K562 (cell line): Measurements from ENCODE around the gene RELA. TPM values are rescaled to one million over a fixed set of nuclear protein-coding genes. Genes with fewer than 3 reads are reported as not detected.

Experiments
- ATF2 ChIP-seq: sonication (generic); formaldehyde crosslinking; IDR thresholded peaks from 2 replicates; pipeline ENCODE4 v1.8.1; 2022; ENCODE audit warnings: missing genetic modification reagents
- ELF2 ChIP-seq: fragments of 250-450 bp; sonication (Bioruptor Pico); IDR thresholded peaks from 2 replicates; pipeline ENCODE4 v1.5.0; 2021; ENCODE audit warnings: mild to moderate bottlenecking
- HDAC3 ChIP-seq: fragments of 450-650 bp; IDR thresholded peaks from 2 replicates; pipeline ENCODE4 v1.6.1; 2018; ENCODE audit warnings: borderline replicate concordance, mild to moderate bottlenecking, moderate library complexity; ENCODE audit not compliant: partially characterized antibody
- JUND ChIP-seq, 2 experiments: IDR thresholded peaks; 2 replicates in 1 of 2; 3 replicates in 1 of 2; pipeline ENCODE4 v1.6.1; 2011; ENCODE audit warnings: borderline replicate concordance in 2 of 2, low read depth in 2 of 2, low read length in 2 of 2, improper control_type of control experiment in 1 of 2, missing biosample characterization in 1 of 2, missing genetic modification characterization in 1 of 2, missing genetic modification reagents in 1 of 2
- KLF16 ChIP-seq: IDR thresholded peaks from 2 replicates; pipeline ENCODE4 v1.6.1; 2016; ENCODE audit warnings: antibody characterized with exemption
- MBD2 ChIP-seq: sonication (generic); IDR thresholded peaks from 2 replicates; pipeline ENCODE4 v1.6.1; 2016; ENCODE audit warnings: low read depth, borderline replicate concordance
- MITF ChIP-seq: IDR thresholded peaks from 2 replicates; pipeline ENCODE4 v1.6.1; 2014; ENCODE audit warnings: antibody characterized with exemption
- NCOR1 ChIP-seq: fragments of 450-650 bp; IDR thresholded peaks from 2 replicates; pipeline ENCODE4 v1.6.1; 2016; ENCODE audit warnings: mild to moderate bottlenecking, moderate library complexity
- PCBP1 ChIP-seq: fragments of 200-400 bp; formaldehyde crosslinking; IDR thresholded peaks from 2 replicates; pipeline ENCODE4 v1.6.1; 2018; ENCODE audit warnings: mild to moderate bottlenecking, low read depth, low read length; ENCODE audit not compliant: poor library complexity, severe bottlenecking
- RBM22 ChIP-seq: fragments of 200-400 bp; formaldehyde crosslinking; IDR thresholded peaks from 2 replicates; pipeline ENCODE4 v1.6.1; 2018; ENCODE audit warnings: low read length, low read depth; ENCODE audit not compliant: poor library complexity, severe bottlenecking
- SIN3A ChIP-seq, 2 experiments: fragments of 150-350 bp in 1 of 2; IDR thresholded peaks; 2 replicates each; pipeline ENCODE4 v1.6.1; 2011 to 2016; ENCODE audit warnings: borderline replicate concordance in 2 of 2, low read depth in 2 of 2, low read length in 2 of 2, mild to moderate bottlenecking in 2 of 2, moderate library complexity in 2 of 2; ENCODE audit not compliant: control insufficient read depth in 1 of 2
- SMARCA5 ChIP-seq: fragments of 450-650 bp; IDR thresholded peaks from 2 replicates; pipeline ENCODE4 v1.6.1; 2016
- TAF1 ChIP-seq: IDR thresholded peaks from 2 replicates; pipeline ENCODE4 v1.6.1; 2011; ENCODE audit warnings: mild to moderate bottlenecking, low read length, moderate library complexity; ENCODE audit not compliant: insufficient read depth, control insufficient read depth, severe bottlenecking; ENCODE audit errors: extremely low read depth
- THAP12 ChIP-seq: fragments of 250-450 bp; sonication (Bioruptor Pico); IDR thresholded peaks from 2 replicates; pipeline ENCODE4 v1.9.0; 2021; ENCODE audit warnings: mild to moderate bottlenecking, inconsistent platforms
- ZFP91 ChIP-seq: sonication (generic); formaldehyde crosslinking; IDR thresholded peaks from 2 replicates; pipeline ENCODE4 v1.8.0; 2022; ENCODE audit warnings: mild to moderate bottlenecking, missing genetic modification reagents
- ZNF23 ChIP-seq: fragments of 250-450 bp; sonication (Bioruptor Pico); IDR thresholded peaks from 2 replicates; pipeline ENCODE4 v1.4.0; 2020; ENCODE audit warnings: mild to moderate bottlenecking
- ZNF274 ChIP-seq: IDR thresholded peaks from 2 replicates; pipeline ENCODE4 v1.6.1; 2011; ENCODE audit warnings: low read depth, mild to moderate bottlenecking, low read length, moderate library complexity, borderline replicate concordance
- ZNF778 ChIP-seq: fragments of 450-650 bp; formaldehyde crosslinking; IDR thresholded peaks from 2 replicates; pipeline ENCODE4 v1.4.0; 2020; ENCODE audit warnings: mild to moderate bottlenecking, moderate library complexity
- polyA plus RNA-seq, 8 experiments: library from polyadenylated mRNA; depleted of rRNA in 4 of 8; stranded (reverse) in 5 of 8; unstranded in 3 of 8; fragments of >200 nt; fragmentation: Nextera tagmentation in 2 of 8; fragmentation: Illumina TruSeq in 1 of 8; extraction: Ambion mirVana in 2 of 8; extraction: Trizol in 1 of 8; gene quantifications; 2 replicates each; pipeline versions ENCODE4 v1.2.1 to v1.2.3, GENCODE V29; 2011 to 2014; ENCODE audit warnings: inconsistent platforms in 1 of 8, missing spikeins in 1 of 8
- total RNA-seq, 7 experiments: library from RNA; depleted of rRNA in 6 of 7; stranded (reverse); fragments of >200 nt in 6 of 7; fragmentation: Illumina TruSeq in 2 of 7; extraction: Trizol in 2 of 7; gene quantifications; 2 replicates each; pipeline versions ENCODE4 v1.2.1 to v1.2.3, GENCODE V29; 2011 to 2021; ENCODE audit warnings: low replicate concordance in 1 of 7
- TF ChIP-seq, protein P1 (sequence below): fragments of 450-650 bp; conservative IDR thresholded peaks from 2 replicates; pipeline ENCODE4 v1.6.1; 2016; ENCODE audit warnings: missing genetic modification characterization, low read depth, mild to moderate bottlenecking, missing compliant biosample characterization, moderate library complexity

RELA gene
- total and polyA plus RNA-seq, 9 of the 15 experiments (the other 6 are each of a cell fraction or from before 2014, with no cell fraction given), result 6.0 to 67.4 (median 20.6) TPM

DNA sequence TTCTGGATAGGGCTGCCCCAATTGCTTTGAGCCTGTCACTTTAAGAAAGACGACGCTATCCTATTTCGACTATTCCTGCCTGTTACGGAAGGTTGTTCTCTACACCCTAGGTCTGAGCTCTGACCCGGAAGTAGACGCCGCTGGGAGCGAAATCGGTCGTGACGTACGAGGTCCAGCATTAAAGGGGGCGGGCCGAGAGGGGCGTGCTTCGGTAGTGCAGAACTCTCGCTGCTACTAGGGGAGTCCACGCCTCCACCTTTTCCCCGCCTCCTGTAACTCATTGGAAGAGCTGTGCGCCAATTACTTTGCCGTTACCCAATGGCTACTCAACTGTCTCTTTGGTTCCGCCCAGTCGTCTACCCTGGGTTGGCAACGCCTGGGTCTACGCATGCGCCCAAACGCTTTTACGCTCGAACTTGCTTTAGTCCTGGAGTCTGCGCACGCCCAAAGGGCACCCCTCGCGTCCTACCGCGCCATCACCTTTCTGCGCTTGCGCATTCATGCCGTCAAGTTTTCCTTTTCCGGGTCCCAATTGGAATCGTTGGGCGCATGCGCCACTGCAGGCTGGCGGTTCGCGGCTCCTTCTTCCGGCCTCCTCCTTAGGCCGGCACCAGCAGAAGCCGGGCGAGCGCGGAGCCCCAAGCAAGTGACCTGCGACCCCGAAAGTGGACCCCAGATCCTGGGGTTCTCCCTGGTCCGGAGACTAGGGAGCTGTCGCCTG is 47.3 kb downstream of the RELA start, which contains the start of gene PCNX3 (continued):
- TF ChIP-seq, protein P1, sequence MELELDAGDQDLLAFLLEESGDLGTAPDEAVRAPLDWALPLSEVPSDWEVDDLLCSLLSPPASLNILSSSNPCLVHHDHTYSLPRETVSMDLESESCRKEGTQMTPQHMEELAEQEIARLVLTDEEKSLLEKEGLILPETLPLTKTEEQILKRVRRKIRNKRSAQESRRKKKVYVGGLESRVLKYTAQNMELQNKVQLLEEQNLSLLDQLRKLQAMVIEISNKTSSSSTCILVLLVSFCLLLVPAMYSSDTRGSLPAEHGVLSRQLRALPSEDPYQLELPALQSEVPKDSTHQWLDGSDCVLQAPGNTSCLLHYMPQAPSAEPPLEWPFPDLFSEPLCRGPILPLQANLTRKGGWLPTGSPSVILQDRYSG, result no peak
- TF ChIP-seq PCBP1 (no peak), MITF (no peak), TAF1 (peak; percentile 53), NCOR1 (no peak), JUND (IDR thresholded peaks at IDR 0.05; ENCODE audit: borderline replicate concordance, low read depth, low read length) (peak; percentile 77), JUND (tag; IDR thresholded peaks at IDR 0.05; ENCODE audit: borderline replicate concordance, low read depth, low read length) (peak; percentile 69; the same call in 2 of the 3 replicates), ZFP91 (CRISPR knock-in tag) (peak; percentile 100), KLF16 (no peak), ZNF274 (no peak), MBD2 (peak; percentile 98), ZNF23 (no peak), SIN3A (IDR thresholded peaks at IDR 0.05; ENCODE audit: borderline replicate concordance in 2 of 2, control insufficient read depth in 1 of 2, low read depth in 2 of 2, low read length in 2 of 2) (peak; percentile 66 to 92), ATF2 (CRISPR knock-in tag) (no peak), ELF2 (peak; percentile 30; the same call in 1 of the 2 replicates), HDAC3 (no peak), ZNF778 (CRISPR knock-in tag) (no peak), THAP12 (CRISPR knock-in tag) (peak; percentile 32; the same call in 1 of the 2 replicates), RBM22 (no peak), SMARCA5 (no peak)
